GM21515 (cell line): ENCODE measurements around the gene CYP1A2.

Source experiments
- ATAC-seq: cut with Tn5 transposase; IDR thresholded peaks from one replicate; pipeline ENCODE4 v1.9.1; 2021; ENCODE audit not compliant: unreplicated experiment

CYP1A2 gene

GRCh38 chr15:74788683-74789151, 40.1 kb downstream of the CYP1A2 start:
- peak; percentile 27 for ATAC-seq

- ATAC-seq, result no peak
Measured at GRCh38 chr15:74789171-74789631, 40.6 kb downstream of the CYP1A2 start.

GRCh38 chr15:74789741-74790079, 41.1 kb downstream of the CYP1A2 start:
- no peak for ATAC-seq

GRCh38 chr15:74790080-74790916, 41.7 kb downstream of the CYP1A2 start:
- ATAC-seq, result no peak

GRCh38 chr15:74791007-74791406, 42.4 kb downstream of the CYP1A2 start:
- no peak for ATAC-seq

GRCh38 chr15:74791667-74792066, 43.0 kb downstream of the CYP1A2 start:
- ATAC-seq, result no peak

GRCh38 chr15:74792227-74793016, 43.8 kb downstream of the CYP1A2 start:
- no peak for ATAC-seq

- no peak for ATAC-seq
Measured at GRCh38 chr15:74793135-74794028, 44.7 kb downstream of the CYP1A2 start.

GRCh38 chr15:74794248-74794969, 45.8 kb downstream of the CYP1A2 start:
- no peak for ATAC-seq

GRCh38 chr15:74794970-74795349, 46.3 kb downstream of the CYP1A2 start:
- no peak for ATAC-seq

GRCh38 chr15:74795966-74796625, 47.5 kb downstream of the CYP1A2 start:
- no peak for ATAC-seq

GRCh38 chr15:74798388-74799254, 50.0 kb downstream of the CYP1A2 start:
- ATAC-seq, result no peak

- no peak for ATAC-seq
Measured at GRCh38 chr15:74799255-74799855, 50.7 kb downstream of the CYP1A2 start.

- ATAC-seq, result peak; percentile 59
Measured at GRCh38 chr15:74799856-74800558, 51.4 kb downstream of the CYP1A2 start.

- no peak for ATAC-seq
Measured at GRCh38 chr15:74800559-74801094, 52.0 kb downstream of the CYP1A2 start.

- no peak for ATAC-seq
Measured at GRCh38 chr15:74801311-74801997, 52.8 kb downstream of the CYP1A2 start.

GRCh38 chr15:74802290-74802689, 53.6 kb downstream of the CYP1A2 start:
- ATAC-seq, result no peak
